Placental pericyte (primary cell): Measurements from ENCODE around the gene GNL3L. TPM values are rescaled to one million over a fixed set of nuclear protein-coding genes. Genes with fewer than 3 reads are reported as not detected.

Experiments used
- total RNA-seq: library from RNA; depleted of rRNA; stranded (reverse); fragments of >200 nt; gene quantifications from 2 replicates; pipeline ENCODE4 v1.2.3, GENCODE V29; 2012

The GNL3L gene
- total RNA-seq, result 40.7 and 64.6 TPM in 2 replicates

DNA sequence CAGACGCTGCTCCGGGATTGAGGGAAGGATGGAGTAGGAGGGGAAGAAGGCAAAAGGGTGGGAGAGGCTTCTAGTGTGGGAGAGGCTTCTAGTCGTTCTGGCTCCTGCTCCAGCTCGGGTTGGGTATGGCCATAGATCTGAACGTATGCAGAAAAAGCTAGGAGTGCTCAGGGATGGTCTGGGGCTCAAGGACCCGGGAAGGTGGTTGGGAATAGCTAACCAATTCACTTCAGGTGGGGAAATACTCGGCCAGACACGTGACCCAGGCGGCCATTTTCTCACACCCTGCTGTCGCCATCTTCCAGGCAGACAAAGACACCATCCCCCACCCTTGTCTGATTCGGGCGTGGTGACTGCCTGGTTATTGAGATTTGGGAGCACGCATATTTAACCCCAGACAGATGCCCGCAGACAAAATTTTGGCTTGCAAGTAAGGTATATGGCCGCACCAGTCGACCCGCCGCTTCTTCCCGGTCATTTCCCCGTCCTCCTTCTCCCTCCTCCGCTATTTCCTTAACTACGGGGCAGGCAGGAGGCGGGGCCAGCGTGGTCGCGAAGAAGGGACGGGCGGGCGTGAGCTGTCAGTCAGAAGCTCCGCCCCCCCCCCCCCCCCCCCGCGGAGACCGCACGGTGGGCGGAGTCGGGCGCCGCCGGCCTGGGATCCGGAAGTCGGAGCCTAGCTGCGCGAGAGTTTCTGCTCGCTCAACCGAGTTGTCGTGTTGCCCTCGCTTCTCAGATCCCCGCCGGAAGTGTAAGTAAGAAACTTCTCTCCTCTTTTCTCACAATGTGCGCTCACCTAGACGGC lies at the start of gene GNL3L:
Gene GNL3L (plus strand): TSS at position 668 of the 805 bp plus-strand sequence. CDS start 2,348 bp downstream, outside the sequence.

DNA sequence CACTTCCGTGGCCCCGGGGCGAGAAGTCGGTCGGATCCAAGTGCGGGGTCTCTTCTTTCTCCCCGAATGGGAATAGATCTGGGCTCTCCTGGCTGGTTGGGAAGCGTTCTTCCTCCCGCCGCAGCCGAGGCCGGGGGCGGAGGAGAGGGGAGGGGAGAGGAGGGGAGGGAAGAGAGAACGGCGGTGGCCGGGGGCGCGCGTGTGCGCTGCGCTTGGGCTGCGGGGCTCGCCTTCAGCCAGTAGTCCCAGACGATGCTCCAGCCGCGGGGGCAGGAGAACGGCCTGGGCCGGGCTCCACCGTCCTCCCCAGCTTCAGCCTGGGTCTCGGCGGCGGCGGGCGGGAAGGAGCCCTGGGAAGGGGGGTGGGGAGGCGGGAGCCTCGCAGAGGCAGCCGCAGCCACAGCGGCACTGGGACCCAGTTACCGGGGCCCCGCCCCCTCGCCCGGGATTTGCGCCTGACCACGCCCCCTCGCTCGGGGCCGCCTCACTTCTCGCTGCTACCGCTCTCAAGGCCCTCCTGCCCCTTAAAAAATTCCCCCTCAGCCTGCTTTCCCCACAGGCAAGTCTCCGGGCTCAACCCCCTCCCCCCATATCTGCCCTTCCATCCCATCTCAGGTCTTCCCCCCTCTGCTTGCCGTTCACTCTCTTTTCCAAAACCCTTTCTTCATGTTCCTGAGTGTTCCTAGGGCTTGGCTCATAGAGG lies 34.1 kb upstream of the GNL3L start, which contains the start of gene FGD1:
Gene FGD1 (minus strand): TSS at position 421 of the 703 bp plus-strand sequence. CDS start 802 bp downstream, outside the sequence.

Other genes with a start within 250 kb of the GNL3L start
- gene WNK3, start 172.2 kb upstream of the GNL3L start, total RNA-seq, result 0.22 and 0.29 TPM in 2 replicates
- gene TSR2, start 89.8 kb upstream of the GNL3L start, total RNA-seq, result 9.0 and 12.5 TPM in 2 replicates
- 8.3 and 15.7 TPM in 2 replicates for gene FGD1, start 34.0 kb upstream of the GNL3L start, total RNA-seq